GM18858 (cell line): Measurements from ENCODE around the gene SCYL3.
"Not testable (repeated sequence)": the region's sequence is repeated elsewhere in the genome, so short reads cannot be mapped to it uniquely, and the experiment has no call there.

Experiments used
- ATAC-seq: cut with Tn5 transposase; IDR thresholded peaks from one replicate; pipeline ENCODE4 v1.9.1; 2021; ENCODE audit not compliant: unreplicated experiment

The SCYL3 gene

DNA sequence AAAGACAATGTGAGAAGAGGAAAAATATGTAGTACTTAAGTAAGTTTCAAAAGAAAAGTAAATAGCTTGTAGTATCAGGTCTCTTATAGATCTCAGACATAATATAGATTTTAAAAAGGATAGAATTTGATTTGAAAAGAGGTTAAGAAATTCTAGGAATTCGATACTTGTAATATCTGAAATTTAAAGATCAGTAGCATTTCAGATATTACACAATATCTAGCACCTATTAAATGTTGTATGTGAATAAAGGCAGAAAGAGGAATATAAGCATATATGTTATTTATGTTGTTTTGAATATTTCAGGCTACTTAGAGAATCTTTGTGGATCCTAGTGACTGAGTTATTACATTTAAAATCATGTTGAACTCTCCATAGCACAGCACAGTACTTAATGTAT is 64.0 kb downstream of the SCYL3 start:
- no peak for ATAC-seq

DNA sequence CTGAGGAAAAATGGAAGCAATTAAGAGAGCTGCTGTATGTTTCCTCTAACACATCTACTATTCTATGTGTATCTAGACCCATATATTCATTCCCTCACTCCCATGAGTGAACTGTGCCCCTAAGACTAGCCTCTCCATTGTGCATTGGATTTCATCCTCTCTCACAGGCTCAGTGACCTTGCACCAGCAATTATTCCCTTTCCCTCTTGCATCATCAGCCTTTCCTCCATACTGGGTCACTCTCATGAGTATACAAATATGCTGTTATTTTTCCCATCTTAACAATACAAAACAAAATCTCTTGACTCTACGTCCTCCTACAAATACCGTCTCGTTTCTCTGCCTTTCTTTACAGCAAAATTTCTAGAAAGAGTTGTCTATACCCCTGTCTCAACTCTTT is 69.5 kb downstream of the SCYL3 start:
- ATAC-seq: no peak

- ATAC-seq: no peak
Observed at GRCh38 chr1:169821500-169821899, 72.2 kb downstream of the SCYL3 start.

DNA sequence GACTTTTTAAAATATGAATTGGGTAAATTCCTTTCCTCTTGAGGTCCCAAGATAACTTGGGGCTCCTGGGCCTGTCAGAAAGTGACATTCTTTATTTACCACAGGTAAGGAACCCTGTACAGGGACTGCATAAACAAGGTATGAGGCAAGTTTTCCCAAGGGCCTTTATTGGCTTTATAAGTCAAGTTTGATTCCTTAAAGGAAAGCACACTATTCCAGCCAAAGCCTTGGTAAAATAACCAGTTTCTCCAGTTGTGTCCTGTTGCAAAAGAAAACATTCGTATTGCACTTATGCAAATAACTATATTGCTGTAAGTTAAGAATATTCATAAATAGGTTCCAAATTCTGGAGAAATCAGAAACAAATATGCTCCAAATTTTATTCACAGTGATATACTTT is 77.1 kb downstream of the SCYL3 start:
- ATAC-seq: no peak

GRCh38 chr1:169814265-169814664 is 79.4 kb downstream of the SCYL3 start:
- no peak for ATAC-seq

- ATAC-seq: no peak
Observed at GRCh38 chr1:169812131-169812530, 81.6 kb downstream of the SCYL3 start.

- not testable (repeated sequence) for ATAC-seq
Observed at GRCh38 chr1:169811418-169812035, 82.2 kb downstream of the SCYL3 start.

DNA sequence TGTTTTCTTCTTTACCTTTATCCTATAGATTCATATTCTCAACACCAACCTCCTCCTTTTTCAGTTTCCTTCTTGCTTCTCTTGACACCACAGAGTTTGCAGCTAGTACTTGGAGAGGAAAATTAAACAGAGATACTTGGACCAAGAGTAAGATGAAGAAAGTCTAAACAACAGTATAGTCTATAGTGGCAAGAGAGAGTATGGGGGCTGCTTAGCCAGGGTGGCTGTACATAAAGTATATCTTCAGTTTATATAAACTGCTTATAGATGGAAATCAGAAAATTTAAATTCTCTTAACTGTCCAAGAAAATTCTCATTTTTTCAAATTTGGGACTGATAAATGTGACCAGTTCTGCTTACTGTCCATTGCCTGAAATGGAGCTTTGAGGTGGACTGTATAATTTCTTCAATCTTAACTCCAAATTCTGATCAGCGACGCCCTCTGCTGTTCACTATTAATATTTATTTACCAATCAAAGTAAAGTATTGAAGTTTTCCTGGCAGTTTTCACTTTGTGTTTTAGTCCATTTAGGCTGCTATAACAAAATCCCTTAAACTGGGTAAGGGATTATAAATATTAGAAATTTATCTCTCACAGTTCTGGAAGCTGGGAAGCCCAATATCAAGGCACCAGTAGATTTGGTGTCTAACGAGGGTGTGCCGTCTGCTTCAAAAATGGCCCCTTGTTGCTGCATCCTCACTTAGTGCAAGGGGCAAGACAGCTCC is 84.2 kb downstream of the SCYL3 start:
- no peak for ATAC-seq

- no peak for ATAC-seq
Observed at GRCh38 chr1:169804941-169805340, 88.8 kb downstream of the SCYL3 start.

GRCh38 chr1:169802888-169803287 is 90.8 kb downstream of the SCYL3 start:
- ATAC-seq: no peak
